ENCODE measurements around the gene AGAP9. TPM values are rescaled to one million over a fixed set of nuclear protein-coding genes. Genes with fewer than 3 reads are reported as not detected.
"Not testable (repeated sequence)": the region's sequence is repeated elsewhere in the genome, so short reads cannot be mapped to it uniquely, and the experiment has no call there.

AGAP9 gene
- total RNA-seq, 1 donor from 2014 or later, result 1.0 TPM

GRCh38 chr10:47458466-47459154, 64.8 kb downstream of the AGAP9 start:
- Histone ChIP-seq H3K27ac (ENCODE audit: low read depth, low read length) (no peak overlapping the region), H3K9ac (ENCODE audit: low read depth in 1 of 3, low read length in 3 of 3) (no peak overlapping the region), H3K4me3 (ENCODE audit: low read length in 3 of 3) (no peak overlapping the region)

GRCh38 chr10:47457826-47458225, 65.6 kb downstream of the AGAP9 start:
- Histone ChIP-seq H3K36me3 (ENCODE audit: control insufficient read depth in 3 of 3, insufficient read depth in 3 of 3, low read length in 3 of 3) (no peaks in the 10 kb centered on the region), H3K9ac (ENCODE audit: low read depth in 1 of 3, low read length in 3 of 3) (no peak overlapping the region), H3K4me3 (ENCODE audit: low read length in 3 of 3) (no peak overlapping the region), H3K9me3 (ENCODE audit: control insufficient read depth in 3 of 3, low read length in 3 of 3) (no peaks in the 10 kb centered on the region), H3K4me1 (ENCODE audit: control insufficient read depth in 3 of 3, insufficient read depth in 3 of 3, low read length in 3 of 3) (no peaks in the 10 kb centered on the region), H3K27ac (ENCODE audit: low read depth, low read length) (no peak overlapping the region), H3K27me3 (ENCODE audit: control insufficient read depth in 3 of 3, insufficient read depth in 3 of 3, low read length in 3 of 3) (peaks cover 0 to 6% (median 2%) of the 10 kb centered on the region in 3 donors)

More at GRCh38 chr10:47458466-47459154, 64.8 kb downstream of the AGAP9 start:
- peaks cover 0 to 3% (median 0%) of the 10 kb centered on the region in 3 donors for H3K27me3 ChIP-seq (ENCODE audit: control insufficient read depth in 3 of 3, insufficient read depth in 3 of 3, low read length in 3 of 3)
- H3K36me3 ChIP-seq (ENCODE audit: control insufficient read depth in 3 of 3, insufficient read depth in 3 of 3, low read length in 3 of 3), result no peaks in the 10 kb centered on the region
- no peaks in the 10 kb centered on the region for H3K4me1 ChIP-seq (ENCODE audit: control insufficient read depth in 3 of 3, insufficient read depth in 3 of 3, low read length in 3 of 3)
- H3K9me3 ChIP-seq (ENCODE audit: control insufficient read depth in 3 of 3, low read length in 3 of 3), result no peaks in the 10 kb centered on the region

GRCh38 chr10:47457528-47457820, 66.0 kb downstream of the AGAP9 start:
- H3K9ac ChIP-seq (ENCODE audit: low read depth in 1 of 3, low read length in 3 of 3), result no peak overlapping the region
- H3K9me3 ChIP-seq (ENCODE audit: control insufficient read depth in 3 of 3, low read length in 3 of 3), result no peaks in the 10 kb centered on the region
- H3K27me3 ChIP-seq (ENCODE audit: control insufficient read depth in 3 of 3, insufficient read depth in 3 of 3, low read length in 3 of 3), result peaks cover 0 to 6% (median 3%) of the 10 kb centered on the region in 3 donors
- H3K4me3 ChIP-seq (ENCODE audit: low read length in 3 of 3), result no peak overlapping the region
- no peaks in the 10 kb centered on the region for H3K36me3 ChIP-seq (ENCODE audit: control insufficient read depth in 3 of 3, insufficient read depth in 3 of 3, low read length in 3 of 3)
- H3K27ac ChIP-seq (ENCODE audit: low read depth, low read length), result no peak overlapping the region
- no peaks in the 10 kb centered on the region for H3K4me1 ChIP-seq (ENCODE audit: control insufficient read depth in 3 of 3, insufficient read depth in 3 of 3, low read length in 3 of 3)

GRCh38 chr10:47456794-47457527, 66.5 kb downstream of the AGAP9 start:
- no peaks in the 10 kb centered on the region for H3K36me3 ChIP-seq (ENCODE audit: control insufficient read depth in 3 of 3, insufficient read depth in 3 of 3, low read length in 3 of 3)
- H3K27ac ChIP-seq (ENCODE audit: low read depth, low read length), result no peak overlapping the region
- H3K4me3 ChIP-seq (ENCODE audit: low read length in 3 of 3), result no peak overlapping the region
- no peaks in the 10 kb centered on the region for H3K9me3 ChIP-seq (ENCODE audit: control insufficient read depth in 3 of 3, low read length in 3 of 3)
- peaks cover 0 to 6% (median 3%) of the 10 kb centered on the region in 3 donors for H3K27me3 ChIP-seq (ENCODE audit: control insufficient read depth in 3 of 3, insufficient read depth in 3 of 3, low read length in 3 of 3)
- H3K4me1 ChIP-seq (ENCODE audit: control insufficient read depth in 3 of 3, insufficient read depth in 3 of 3, low read length in 3 of 3), result no peaks in the 10 kb centered on the region
- no peak overlapping the region for H3K9ac ChIP-seq (ENCODE audit: low read depth in 1 of 3, low read length in 3 of 3)

- H3K4me1 ChIP-seq (ENCODE audit: control insufficient read depth in 3 of 3, insufficient read depth in 3 of 3, low read length in 3 of 3), result no peaks in the 10 kb centered on the region
Observed at GRCh38 chr10:47456079-47456785, 67.2 kb downstream of the AGAP9 start.

GRCh38 chr10:47455350-47456078, 67.9 kb downstream of the AGAP9 start:
- H3K27ac ChIP-seq (ENCODE audit: low read depth, low read length); H3K4me3 ChIP-seq (ENCODE audit: low read length in 3 of 3); H3K36me3 ChIP-seq (ENCODE audit: control insufficient read depth in 3 of 3, insufficient read depth in 3 of 3, low read length in 3 of 3); H3K9me3 ChIP-seq (ENCODE audit: control insufficient read depth in 3 of 3, low read length in 3 of 3); H3K9ac ChIP-seq (ENCODE audit: low read depth in 1 of 3, low read length in 3 of 3); H3K4me1 ChIP-seq (ENCODE audit: control insufficient read depth in 3 of 3, insufficient read depth in 3 of 3, low read length in 3 of 3); H3K27me3 ChIP-seq (ENCODE audit: control insufficient read depth in 3 of 3, insufficient read depth in 3 of 3, low read length in 3 of 3): not testable (repeated sequence)

More at GRCh38 chr10:47456079-47456785, 67.2 kb downstream of the AGAP9 start:
- Histone ChIP-seq H3K9ac (ENCODE audit: low read depth in 1 of 3, low read length in 3 of 3) (no peak overlapping the region), H3K4me3 (ENCODE audit: low read length in 3 of 3) (no peak overlapping the region), H3K27ac (ENCODE audit: low read depth, low read length) (no peak overlapping the region), H3K9me3 (ENCODE audit: control insufficient read depth in 3 of 3, low read length in 3 of 3) (no peaks in the 10 kb centered on the region), H3K36me3 (ENCODE audit: control insufficient read depth in 3 of 3, insufficient read depth in 3 of 3, low read length in 3 of 3) (no peaks in the 10 kb centered on the region), H3K27me3 (ENCODE audit: control insufficient read depth in 3 of 3, insufficient read depth in 3 of 3, low read length in 3 of 3) (peaks cover 0 to 6% (median 3%) of the 10 kb centered on the region in 3 donors)

- Histone ChIP-seq H3K9me3 (ENCODE audit: control insufficient read depth in 3 of 3, low read length in 3 of 3) (no peaks in the 10 kb centered on the region), H3K4me1 (ENCODE audit: control insufficient read depth in 3 of 3, insufficient read depth in 3 of 3, low read length in 3 of 3) (no peaks in the 10 kb centered on the region), H3K27ac (ENCODE audit: low read depth, low read length) (no peak overlapping the region), H3K9ac (ENCODE audit: low read depth in 1 of 3, low read length in 3 of 3) (no peak overlapping the region), H3K27me3 (ENCODE audit: control insufficient read depth in 3 of 3, insufficient read depth in 3 of 3, low read length in 3 of 3) (peaks cover 0 to 6% (median 3%) of the 10 kb centered on the region in 3 donors), H3K4me3 (ENCODE audit: low read length in 3 of 3) (no peak overlapping the region), H3K36me3 (ENCODE audit: control insufficient read depth in 3 of 3, insufficient read depth in 3 of 3, low read length in 3 of 3) (no peaks in the 10 kb centered on the region)
Observed at GRCh38 chr10:47454780-47455058, 68.7 kb downstream of the AGAP9 start.

GRCh38 chr10:47454008-47454779, 69.2 kb downstream of the AGAP9 start:
- no peak overlapping the region for H3K27ac ChIP-seq (ENCODE audit: low read depth, low read length)
- H3K4me3 ChIP-seq (ENCODE audit: low read length in 3 of 3), result no peak overlapping the region
- no peaks in the 10 kb centered on the region for H3K36me3 ChIP-seq (ENCODE audit: control insufficient read depth in 3 of 3, insufficient read depth in 3 of 3, low read length in 3 of 3)
- no peaks in the 10 kb centered on the region for H3K9me3 ChIP-seq (ENCODE audit: control insufficient read depth in 3 of 3, low read length in 3 of 3)
- H3K4me1 ChIP-seq (ENCODE audit: control insufficient read depth in 3 of 3, insufficient read depth in 3 of 3, low read length in 3 of 3), result no peaks in the 10 kb centered on the region
- peaks cover 0 to 6% (median 3%) of the 10 kb centered on the region in 3 donors for H3K27me3 ChIP-seq (ENCODE audit: control insufficient read depth in 3 of 3, insufficient read depth in 3 of 3, low read length in 3 of 3)
- H3K9ac ChIP-seq (ENCODE audit: low read depth in 1 of 3, low read length in 3 of 3), result no peak overlapping the region

- Histone ChIP-seq H3K4me3 (ENCODE audit: low read length in 3 of 3) (no peak overlapping the region), H3K9ac (ENCODE audit: low read depth in 1 of 3, low read length in 3 of 3) (no peak overlapping the region), H3K4me1 (ENCODE audit: control insufficient read depth in 3 of 3, insufficient read depth in 3 of 3, low read length in 3 of 3) (no peaks in the 10 kb centered on the region), H3K36me3 (ENCODE audit: control insufficient read depth in 3 of 3, insufficient read depth in 3 of 3, low read length in 3 of 3) (no peaks in the 10 kb centered on the region), H3K27me3 (ENCODE audit: control insufficient read depth in 3 of 3, insufficient read depth in 3 of 3, low read length in 3 of 3) (peaks cover 0 to 6% (median 3%) of the 10 kb centered on the region in 3 donors), H3K9me3 (ENCODE audit: control insufficient read depth in 3 of 3, low read length in 3 of 3) (no peaks in the 10 kb centered on the region), H3K27ac (ENCODE audit: low read depth, low read length) (no peak overlapping the region)
Observed at GRCh38 chr10:47453141-47454007, 70.1 kb downstream of the AGAP9 start.
